C1 segment of cervical spinal cord (tissue), 14 donors: ENCODE results near the gene RTRAF.

Experiments
- DNase-seq, 14 donors: peaks; one replicate each; lab custom pipeline; 2025; lab: John Stamatoyannopoulos, UW

Gene RTRAF

DNA sequence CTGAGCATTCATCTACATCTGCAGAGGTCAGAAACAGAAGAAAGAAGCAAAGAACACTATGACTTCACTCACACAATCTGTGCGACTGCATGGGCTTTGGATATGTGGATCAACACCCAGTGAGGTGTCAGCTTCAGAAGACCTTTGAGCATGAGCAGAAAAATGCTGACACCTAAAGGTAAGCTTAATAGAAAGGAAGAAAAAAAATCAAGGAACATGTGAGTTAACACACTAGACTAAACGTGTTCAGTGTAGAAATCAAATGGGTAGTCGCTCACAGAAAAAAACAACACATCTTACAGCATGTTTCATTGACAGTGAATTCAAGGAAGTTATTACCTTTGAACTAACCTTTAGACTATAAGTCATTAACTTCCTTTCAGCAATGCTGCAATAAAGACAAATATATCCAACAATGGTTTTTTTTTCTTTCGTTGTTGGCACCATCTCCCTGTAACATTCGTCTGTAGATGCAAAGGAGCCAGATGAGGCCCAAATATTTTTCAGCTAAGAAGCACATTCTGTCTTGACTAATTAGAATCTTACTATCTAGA, 30.9 kb downstream of the RTRAF start:
- no peak for DNase-seq

DNA sequence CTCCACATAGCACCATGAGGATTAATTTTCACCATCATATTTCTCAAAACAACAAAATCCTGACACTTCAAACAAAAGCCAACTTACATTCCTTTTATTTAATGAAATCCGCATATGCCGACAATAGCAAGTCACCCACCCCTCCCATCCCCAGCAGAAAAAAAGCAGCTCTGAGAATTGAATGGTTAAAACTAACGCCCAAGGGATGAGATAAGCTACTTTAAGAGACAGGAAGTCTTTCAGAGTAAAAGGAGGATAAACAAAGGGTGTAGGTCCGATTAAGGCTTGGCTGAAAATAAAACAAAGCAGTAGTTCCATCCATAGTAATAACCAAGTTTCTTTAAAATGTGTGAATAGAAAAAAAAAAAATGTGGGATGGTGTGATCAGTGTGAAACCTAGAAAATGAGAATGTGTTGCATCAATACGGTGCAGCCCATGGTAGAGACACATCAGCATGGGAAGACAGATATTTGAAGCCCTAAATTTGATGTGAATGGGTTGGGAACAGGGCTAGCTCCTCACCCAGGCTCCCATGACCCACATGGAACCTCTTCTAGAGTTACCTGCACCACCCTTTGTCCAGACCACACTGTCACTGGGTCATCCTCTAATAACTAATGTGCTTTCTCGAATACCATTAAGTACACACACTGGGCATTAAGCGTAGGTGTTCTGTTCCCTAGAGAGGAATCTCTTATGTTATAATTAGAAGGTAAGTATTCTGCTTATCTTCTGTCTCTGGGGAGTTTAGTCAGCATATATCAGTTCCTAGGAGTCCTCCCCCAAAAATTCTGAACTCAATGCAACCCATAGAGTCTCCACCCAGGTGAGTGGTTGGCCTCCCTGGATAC, 31.7 kb downstream of the RTRAF start:
- no peak for DNase-seq

DNA sequence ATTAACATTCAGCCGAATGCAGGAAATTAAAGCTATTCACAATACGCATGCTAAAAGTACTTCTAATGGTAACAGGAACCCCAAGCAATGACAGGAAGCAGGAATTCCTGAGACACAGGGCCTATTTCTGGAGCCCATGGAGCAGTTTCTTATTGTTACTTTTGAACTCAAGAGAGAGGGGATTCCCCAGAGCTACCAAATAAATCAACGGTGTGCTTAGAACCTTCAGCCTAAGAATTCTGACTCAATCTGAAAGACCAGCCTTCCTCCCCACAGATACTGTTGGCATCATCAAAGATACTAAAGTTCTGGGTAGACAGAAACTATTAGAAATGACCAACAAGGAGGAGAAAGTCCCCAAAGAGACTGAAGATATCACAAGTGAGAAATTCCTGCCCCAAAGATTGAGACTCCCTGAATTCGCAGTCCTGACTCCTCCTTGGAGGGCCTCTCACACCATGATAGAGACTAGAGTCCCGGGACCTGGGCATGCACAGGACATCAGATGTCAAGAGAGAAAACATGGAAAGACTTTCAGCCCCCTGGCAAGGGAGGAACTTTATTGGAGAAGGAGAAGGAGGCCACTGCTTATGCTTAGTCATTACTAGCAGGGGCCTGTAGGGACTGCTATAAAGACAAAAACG, 32.7 kb downstream of the RTRAF start:
- DNase-seq, result no peak

DNA sequence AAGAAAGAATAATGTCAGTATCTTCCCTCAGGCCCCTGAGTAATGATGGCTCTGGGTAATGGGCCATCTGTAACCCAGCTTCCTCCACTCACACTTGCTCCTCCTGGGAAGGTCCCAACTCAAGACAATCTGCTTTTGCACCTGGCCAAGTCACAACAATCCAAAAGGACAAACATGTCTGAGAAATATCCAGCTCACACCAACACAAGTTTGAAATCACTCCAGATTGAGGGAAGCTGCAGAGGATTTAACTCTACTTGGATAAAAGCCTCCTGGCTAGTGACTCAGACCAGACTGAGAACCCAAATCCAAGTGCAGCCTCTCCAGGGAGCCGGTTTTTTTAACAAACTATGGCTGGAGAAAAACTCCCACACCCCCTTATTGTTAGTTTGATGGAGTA, 34.2 kb downstream of the RTRAF start:
- no peak for DNase-seq

DNA sequence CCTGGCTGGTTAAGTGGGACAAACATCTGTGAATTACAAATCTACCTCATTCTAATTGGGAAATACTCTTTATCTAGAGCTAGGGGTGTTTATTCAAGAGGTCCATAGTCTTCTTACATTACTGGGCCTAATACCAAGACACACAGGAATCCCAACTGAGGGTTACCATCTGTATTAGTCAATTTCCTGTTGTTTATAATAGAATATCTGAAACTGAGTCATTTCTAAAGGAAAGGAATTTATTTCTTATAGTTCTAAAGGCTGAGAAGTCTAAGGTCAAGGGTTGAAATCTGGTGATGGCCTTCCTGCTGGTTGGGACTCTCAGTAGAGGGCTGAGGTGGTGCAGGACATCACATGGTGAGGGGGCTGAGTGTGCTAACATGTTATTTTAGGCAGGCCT, 36.0 kb downstream of the RTRAF start:
- DNase-seq, result no peak

DNA sequence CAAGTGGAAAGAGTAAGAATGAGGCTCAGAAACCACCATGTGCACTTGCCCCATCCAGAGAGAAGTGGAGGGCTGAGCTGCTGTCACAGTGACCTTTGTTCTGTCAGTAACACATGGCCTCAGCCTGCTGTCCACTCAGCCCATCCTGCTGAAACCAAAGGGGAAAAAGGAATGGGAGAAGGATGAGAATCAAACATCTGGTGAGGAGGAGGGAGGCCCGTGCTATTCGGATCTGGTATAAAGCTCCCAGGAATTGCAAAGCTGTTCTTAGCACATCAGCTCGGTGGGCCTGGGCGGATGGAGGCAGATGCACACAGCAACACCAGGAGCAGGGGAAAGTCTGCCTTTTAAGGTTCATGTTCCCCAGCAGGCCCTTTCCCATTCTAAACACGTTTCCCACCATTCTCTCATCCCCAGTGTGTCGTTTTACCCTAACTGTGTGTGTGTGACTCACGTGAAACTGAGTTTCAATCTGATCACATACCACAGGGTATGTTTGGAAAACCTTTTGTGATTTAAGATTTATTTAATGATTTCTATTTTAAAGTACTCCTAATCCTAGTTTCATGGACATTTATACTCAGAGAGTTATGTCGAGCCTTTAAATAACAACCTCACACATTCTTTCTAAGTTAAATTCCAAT, 36.8 kb downstream of the RTRAF start:
- DNase-seq, result peak in 4 of 14 donors; percentile 8 to 17 (median 12)

DNA sequence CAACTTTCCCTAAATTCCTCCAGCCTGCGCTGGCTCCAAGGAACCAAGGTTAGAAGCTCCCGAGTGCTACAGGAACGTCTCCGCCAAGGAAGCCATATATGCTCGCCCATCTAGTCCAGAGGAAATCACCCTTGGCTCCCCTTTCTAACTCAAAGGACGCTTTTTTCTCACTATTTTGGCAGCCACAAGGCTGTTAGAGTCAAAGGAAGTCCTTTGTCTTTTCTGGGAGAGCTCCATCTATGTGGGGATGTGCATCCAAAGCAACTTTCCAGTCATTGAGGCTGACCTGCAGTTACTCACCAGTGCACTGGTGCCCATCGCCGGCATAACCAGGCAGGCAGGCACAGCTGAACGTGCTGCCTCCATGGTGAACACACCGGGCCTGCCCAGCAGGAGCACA, 37.6 kb downstream of the RTRAF start:
- DNase-seq, result peak in 5 of 14 donors; percentile 11 to 66 (median 24)

DNA sequence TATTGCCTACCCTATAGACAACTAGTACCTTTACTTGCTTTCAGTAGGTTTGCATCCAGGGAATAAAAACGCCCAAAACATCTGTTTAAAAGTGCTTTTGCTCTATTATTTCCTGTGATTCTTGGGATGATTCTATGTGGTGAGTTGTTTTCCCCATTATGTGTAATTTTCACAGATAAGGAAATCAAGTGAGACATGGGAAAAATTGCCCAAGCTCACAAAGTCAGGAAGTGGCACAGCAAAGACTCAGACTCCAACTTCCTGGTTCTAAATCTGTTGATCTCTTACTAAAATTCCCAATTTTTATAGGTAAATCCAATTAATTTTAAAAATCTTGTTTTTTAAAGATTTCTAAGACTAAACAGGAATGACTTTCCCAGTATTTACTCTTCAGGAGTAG, 40.5 kb downstream of the RTRAF start:
- DNase-seq, result no peak

DNA sequence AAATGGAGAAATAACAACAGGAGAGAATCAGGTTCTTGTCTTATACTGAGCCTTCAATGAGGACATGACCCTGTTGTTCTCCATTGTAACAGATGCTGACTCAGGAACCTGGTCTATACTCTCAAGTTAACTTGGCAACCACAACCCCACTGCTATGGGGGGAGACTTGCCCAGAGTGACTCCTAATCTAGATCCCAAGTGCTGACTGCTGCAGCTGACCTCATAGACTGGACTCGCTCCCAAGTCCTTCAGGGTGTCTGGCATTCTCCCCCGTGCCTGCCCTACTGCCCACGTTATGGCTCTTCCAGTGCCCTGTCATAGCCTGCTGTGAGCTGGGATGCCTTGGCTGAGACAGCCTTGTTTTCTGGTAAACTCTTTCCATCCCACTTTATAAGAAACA, 42.4 kb downstream of the RTRAF start:
- DNase-seq, result peak in 3 of 14 donors; percentile 11 to 47 (median 38)

DNA sequence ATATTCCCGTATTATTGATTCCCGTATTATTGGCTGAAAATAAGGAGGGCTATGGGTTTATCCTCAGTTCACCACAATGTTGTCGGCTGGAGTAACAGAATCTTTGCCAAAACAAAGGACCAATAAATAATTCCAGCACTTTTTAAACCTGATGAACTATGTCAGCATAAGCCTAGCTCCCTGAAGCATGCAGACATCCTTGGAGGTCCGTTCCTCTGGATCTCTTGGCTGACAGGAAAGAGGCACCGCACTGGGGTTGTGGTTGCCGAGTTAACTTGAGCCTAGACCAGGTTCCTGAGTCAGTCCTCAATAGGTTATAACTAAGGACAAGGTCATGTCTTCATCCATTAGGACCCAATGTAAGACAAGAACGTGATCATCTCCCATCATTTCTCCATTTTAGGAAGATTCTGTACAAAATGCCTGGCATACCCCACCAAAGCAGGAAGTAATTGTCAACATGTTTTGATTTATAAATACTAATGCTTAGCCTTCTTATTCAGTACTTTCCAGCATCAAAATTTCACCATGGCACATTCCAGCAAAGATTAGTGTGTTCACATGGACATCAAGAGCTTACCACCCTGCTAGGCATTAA, 43.0 kb downstream of the RTRAF start:
- DNase-seq, result no peak

DNA sequence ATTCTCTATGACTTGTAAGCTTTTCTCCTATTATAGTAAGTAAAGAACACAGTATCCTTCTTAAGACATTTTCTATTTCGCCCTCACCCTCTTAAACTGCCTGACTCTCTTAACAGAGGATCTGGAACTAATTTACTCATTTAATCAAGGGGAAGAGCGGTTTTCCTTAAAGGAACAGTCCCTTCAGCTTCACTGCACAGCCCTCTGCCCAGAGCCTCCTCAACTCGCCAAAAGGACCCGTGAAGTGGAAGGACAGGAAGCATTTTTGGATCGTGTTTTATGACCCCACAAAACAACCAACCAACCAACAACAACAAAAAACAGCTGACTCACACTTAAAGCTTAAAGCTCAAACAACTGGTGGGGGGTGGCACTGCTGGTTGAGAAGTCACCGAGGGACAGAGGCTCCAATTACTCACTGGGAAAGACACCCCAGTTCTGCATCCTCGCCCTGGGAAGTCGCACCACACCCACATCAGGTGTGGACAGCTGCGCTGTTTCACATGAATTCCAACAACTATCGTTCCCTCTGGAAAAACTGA, 43.8 kb downstream of the RTRAF start:
- DNase-seq, result no peak

DNA sequence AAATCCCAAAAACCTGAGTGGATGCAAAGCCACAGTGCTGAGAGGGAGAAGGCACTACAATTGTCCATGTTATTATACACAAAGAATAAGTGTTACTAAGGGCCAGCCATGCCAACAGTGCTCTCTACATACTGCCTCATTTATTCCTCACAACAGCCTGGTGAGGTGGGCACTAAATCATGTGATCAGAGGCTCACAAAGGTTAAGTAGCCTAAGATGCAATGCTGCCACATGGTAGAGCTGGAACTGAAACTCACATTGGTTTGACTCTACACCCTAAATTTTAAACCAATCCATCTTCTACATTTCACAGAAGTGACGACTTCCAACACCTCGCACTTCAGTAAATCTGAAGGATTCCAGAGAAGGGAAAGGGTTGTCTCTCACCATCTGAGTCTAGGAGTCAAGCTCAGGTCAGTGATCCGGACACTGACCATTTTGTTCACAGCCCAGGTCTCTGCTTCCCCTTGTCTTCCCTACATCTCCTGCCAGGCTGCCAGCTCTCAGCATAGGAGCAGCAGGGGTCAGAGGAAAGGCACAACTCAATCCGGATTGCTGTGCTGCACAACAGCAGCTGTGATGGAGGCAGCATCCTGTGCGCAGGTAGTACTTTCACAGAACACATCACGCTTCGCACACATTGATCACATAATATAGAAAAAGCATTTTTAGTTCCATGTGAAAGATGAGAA, 49.9 kb downstream of the RTRAF start:
- no peak for DNase-seq

DNA sequence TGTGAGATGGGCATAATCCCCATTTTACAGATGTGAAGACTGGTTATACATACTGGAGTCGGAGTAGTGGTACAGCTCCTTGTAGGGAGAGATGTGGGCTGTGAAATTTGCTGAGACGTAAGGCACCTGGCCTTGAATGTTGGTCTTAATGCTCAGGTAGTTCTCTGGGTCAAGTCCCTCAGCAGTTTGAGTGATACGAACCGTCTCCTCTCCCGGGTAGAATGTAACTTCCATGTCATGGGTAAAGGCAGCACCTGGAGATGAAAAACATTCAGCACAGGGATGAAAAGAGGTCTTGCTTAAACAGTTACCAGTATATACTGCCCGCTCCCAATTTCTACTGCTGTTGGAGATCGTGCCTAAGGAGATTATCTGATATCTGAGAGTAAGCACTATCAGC, 51.3 kb downstream of the RTRAF start:
- no peak for DNase-seq

DNA sequence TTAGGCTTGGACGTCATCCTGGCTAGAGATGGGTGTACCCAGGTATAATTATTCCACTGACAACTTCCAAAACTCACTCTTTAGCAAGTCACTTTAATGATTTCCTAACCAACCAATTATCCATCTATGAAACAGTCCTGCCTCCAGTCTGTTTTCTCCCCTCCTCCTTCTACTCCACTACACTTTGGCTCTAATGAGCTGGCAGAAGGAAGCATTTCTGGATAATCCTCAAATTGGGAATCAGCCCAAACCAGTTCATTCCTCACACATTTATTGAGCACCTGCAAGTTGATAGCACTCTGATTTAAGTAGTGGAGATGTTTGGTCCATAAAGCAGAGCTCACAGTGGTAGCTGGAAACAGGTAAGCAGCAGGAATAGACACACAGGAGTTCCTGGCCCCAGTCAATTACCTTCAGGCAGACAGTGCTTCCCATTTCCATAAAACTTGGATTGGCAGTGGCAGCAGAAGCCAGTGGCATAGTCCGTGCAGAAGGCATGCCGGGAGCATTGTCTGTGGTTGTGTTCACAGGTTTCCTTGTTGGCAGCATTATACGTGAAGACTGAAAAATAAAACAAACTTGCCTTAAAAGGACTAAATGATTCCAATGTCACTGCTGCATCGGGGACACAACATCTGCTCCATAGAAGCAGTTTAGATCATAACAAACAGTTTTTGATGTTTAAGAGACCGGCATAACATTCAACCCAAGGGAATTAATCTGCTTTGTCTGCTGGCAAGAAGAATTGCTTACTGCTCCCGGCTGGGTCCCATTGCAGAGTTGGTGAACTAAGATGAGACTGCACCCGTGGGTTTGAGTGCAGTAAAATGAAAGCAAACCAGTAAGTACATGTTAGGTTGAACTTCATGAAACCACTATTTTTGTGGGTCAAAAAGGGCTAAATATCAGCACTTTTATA, 53.3 kb downstream of the RTRAF start:
- peak in 1 of 14 donors; percentile 46 for DNase-seq

DNA sequence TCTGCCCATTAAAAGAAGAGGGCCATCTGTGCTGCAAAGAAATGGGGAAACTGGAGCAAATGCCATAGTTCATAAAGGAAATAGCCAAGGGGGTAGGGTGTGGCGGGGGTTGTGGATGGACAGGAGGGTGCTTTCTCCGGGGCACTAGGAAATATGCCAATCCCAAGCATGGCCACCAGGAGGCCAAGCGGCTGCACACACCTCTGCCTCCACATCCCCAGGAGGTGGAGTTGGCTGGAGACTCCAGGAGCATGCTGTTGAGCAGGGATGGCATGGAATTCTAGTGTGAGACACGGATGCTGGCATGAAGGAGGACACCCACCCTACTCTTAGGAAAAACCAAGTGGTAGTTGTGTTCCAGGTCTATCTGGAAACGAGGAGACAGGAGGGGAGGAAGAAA, 54.3 kb downstream of the RTRAF start:
- no peak for DNase-seq

DNA sequence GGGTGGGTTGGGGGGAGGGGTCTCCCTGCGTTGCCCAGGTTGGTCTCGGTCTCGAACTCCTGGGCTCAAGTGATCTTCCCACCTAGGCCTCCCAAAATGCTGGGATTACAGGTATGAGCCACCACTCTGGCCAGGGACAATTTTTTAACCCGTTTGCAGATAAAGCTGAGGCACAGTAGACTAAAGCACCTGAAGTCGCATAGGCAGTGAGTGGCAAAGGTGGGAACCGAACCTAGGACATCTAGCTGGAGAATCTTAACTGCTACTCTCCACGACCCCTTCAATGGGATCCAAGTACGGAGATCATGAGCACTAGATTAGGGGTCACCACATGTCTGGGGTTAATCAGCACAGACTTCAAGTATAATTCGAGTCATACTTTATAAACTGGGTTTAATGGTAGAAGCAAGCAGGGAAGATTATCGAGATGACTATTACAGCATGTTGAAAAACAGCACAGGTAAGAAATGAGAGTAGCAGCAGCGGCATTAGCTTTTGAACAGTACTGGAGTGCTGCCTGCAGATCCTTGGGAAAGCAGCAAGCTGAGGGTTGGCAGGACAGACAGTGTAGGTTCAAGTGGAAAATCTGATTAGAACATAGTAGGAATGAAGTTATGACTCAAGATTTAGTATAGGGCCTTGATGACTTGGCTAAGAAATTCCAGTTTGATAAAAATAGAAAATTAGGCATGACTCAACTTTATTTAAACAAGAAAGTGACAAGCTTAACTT, 55.6 kb downstream of the RTRAF start:
- DNase-seq, result no peak

DNA sequence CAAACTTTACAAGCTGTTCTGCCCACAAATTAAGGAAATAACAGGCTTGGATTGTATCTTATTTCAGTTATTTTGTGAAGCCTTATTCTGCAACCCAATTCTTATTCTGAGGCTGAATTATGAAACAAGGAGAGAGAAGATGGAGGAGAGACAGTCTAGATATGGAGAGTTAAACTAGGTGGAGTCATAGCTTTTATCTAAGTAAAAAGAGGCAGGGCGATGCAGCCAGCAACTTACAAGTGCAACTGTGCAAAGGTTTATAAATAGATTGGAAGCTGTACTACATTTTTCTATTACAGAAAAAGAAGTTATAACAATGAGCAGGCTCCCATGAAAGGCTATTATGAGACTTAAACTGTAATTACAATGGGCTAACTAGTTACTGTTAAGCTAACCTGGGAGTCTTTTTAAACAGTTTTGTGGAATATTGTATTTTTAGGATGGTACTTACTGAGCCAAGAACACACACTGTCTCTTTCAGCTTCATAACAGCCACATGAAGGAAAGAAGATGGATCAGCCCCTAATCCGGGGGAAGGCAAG, 57.1 kb downstream of the RTRAF start:
- no peak for DNase-seq

DNA sequence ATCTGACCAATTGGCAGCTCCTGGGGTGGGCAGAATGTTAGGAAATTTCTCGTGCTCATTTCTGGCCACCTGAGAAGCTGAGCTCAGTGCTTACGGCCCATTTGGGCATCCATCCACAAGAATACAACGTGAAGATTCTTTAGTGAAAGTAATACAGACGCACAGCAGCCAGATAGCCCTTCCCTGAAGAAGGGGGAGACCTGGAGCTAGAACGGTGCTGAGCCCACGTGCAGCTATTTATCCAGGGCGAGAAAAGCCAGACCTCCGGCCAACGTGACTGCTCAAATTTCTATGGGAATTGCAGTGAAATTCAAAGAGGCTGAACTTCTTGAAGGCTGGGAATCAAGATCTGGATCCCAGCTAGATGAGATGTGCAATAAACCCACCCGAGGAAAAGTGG, 58.8 kb downstream of the RTRAF start:
- no peak for DNase-seq

DNA sequence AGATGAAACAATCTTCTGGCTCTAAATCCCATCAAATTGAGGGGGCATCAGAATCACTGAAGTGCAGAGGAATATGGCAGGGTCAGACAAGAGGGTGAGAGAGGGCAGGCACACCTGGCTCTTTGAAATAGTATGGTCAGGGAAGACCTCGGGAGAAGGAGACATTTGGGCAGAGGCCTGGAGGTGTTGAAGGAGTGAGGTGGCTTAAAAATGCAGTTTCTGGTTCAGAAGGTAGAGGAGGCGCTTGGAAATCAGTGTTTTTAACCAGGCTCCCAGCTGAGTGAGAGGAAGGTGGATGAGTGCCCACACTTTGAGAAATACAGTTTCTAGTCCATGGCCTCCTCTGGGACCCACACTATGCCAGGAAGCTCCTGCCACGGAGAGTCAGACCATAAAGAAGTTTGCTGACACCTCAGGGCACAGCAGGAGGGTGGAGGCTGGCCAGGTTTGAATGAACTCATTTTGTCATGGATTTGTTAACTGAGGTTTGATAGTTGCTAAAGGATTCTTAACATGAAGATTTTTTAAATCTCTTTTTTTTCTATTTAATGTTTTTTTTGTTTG, 59.4 kb downstream of the RTRAF start:
- peak in 1 of 14 donors; percentile 29 for DNase-seq
